Activated naive CD4-positive, alpha-beta T cell treated with anti-CD3 and anti-CD28 coated beads, Interleukin-2, amount 50 U/mL, for 24 hours (primary cell): Measurements from ENCODE around the gene SETD3.

ENCODE experiments used
- H3K27ac Mint-ChIP-seq: one replicate; pipeline ENCODE4 v1.8.0; 2021; ENCODE audit warnings: mild to moderate bottlenecking, mixed read lengths
- H3K27me3 Mint-ChIP-seq: one replicate; pipeline ENCODE4 v1.8.0; 2021; ENCODE audit warnings: mixed read lengths
- H3K36me3 Mint-ChIP-seq: one replicate; pipeline ENCODE4 v1.8.0; 2021; ENCODE audit warnings: mixed read lengths
- H3K4me1 Mint-ChIP-seq: one replicate; pipeline ENCODE4 v1.8.0; 2021; ENCODE audit warnings: mixed read lengths
- H3K4me3 Mint-ChIP-seq: one replicate; pipeline ENCODE4 v1.8.0; 2021; ENCODE audit warnings: mild to moderate bottlenecking, mixed read lengths
- H3K9me3 Mint-ChIP-seq: one replicate; pipeline ENCODE4 v1.8.0; 2021; ENCODE audit warnings: mixed read lengths

Gene SETD3

DNA sequence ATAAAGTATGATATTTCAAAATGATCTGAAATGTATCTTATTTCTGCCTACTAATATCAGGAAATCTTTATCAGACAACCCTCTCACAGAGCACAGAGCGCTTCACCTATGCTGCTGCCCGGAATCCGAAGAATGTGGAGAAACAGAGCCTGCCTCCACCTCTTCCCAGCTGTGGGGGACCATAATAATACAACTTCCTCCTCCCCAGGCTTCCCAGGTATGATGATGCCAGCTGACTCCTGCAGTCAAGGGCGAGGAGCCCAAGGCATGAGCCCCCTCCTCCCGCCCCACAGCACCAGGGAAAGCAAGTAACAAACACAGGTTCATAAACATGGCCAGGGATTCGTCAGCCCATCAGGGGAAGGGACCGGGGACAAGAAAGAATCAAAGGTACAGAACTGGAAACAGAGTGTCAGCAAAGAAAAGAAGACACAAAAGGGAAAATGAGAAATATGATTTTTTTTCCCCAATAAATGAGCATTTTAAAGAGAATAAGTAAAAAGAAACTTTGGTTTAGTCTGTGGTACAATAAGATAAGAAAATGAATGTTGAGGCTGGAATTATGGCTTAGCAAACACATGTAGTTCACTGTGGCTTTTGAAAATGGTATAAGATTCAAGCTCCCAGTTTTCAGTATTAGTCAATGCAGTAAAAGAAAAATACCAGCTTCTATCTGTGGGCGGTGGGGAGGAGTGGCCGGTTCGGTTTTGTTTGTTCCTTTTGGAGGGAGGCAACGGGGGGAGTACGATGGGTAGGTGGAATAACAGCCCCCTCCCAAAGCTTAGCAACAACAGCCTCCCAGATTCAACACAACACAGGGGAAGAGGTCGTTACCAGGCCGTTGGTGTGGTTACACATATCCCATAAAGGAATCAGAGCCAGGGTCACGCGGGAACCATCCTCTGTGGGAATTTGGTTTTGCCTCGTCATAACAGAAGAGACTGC, 68.3 kb downstream of the SETD3 start:
- peaks cover 13% of the 10 kb centered on the region for H3K36me3 Mint-ChIP-seq
- no peak overlapping the region for H3K27ac Mint-ChIP-seq
- H3K9me3 Mint-ChIP-seq, result no peaks in the 10 kb centered on the region
- peaks cover 17% of the 10 kb centered on the region for H3K4me1 Mint-ChIP-seq
- H3K4me3 Mint-ChIP-seq, result no peak overlapping the region
- no peaks in the 10 kb centered on the region for H3K27me3 Mint-ChIP-seq

GRCh38 chr14:99410019-99410418, 70.6 kb downstream of the SETD3 start:
- Mint-ChIP-seq H3K4me1 (peaks cover 9% of the 10 kb centered on the region), H3K27ac (no peak overlapping the region), H3K9me3 (no peaks in the 10 kb centered on the region), H3K27me3 (no peaks in the 10 kb centered on the region), H3K36me3 (peaks cover 17% of the 10 kb centered on the region), H3K4me3 (no peak overlapping the region)

GRCh38 chr14:99408971-99409289, 71.7 kb downstream of the SETD3 start:
- H3K4me3 Mint-ChIP-seq, result no peak overlapping the region
- H3K27ac Mint-ChIP-seq, result no peak overlapping the region
- H3K27me3 Mint-ChIP-seq, result no peaks in the 10 kb centered on the region
- peaks cover 18% of the 10 kb centered on the region for H3K36me3 Mint-ChIP-seq
- no peaks in the 10 kb centered on the region for H3K9me3 Mint-ChIP-seq
- peaks cover 10% of the 10 kb centered on the region for H3K4me1 Mint-ChIP-seq

GRCh38 chr14:99408286-99408970, 72.2 kb downstream of the SETD3 start:
- H3K27me3 Mint-ChIP-seq, result no peaks in the 10 kb centered on the region
- H3K9me3 Mint-ChIP-seq, result no peaks in the 10 kb centered on the region
- H3K4me3 Mint-ChIP-seq, result no peak overlapping the region
- peaks cover 12% of the 10 kb centered on the region for H3K4me1 Mint-ChIP-seq
- peaks cover 20% of the 10 kb centered on the region for H3K36me3 Mint-ChIP-seq
- no peak overlapping the region for H3K27ac Mint-ChIP-seq

GRCh38 chr14:99407416-99407815, 73.2 kb downstream of the SETD3 start:
- no peak overlapping the region for H3K27ac Mint-ChIP-seq
- no peak overlapping the region for H3K4me3 Mint-ChIP-seq
- no peaks in the 10 kb centered on the region for H3K27me3 Mint-ChIP-seq
- H3K36me3 Mint-ChIP-seq, result peaks cover 21% of the 10 kb centered on the region
- H3K4me1 Mint-ChIP-seq, result peaks cover 11% of the 10 kb centered on the region
- no peaks in the 10 kb centered on the region for H3K9me3 Mint-ChIP-seq

GRCh38 chr14:99402950-99403349, 77.7 kb downstream of the SETD3 start:
- no peaks in the 10 kb centered on the region for H3K9me3 Mint-ChIP-seq
- no peak overlapping the region for H3K4me3 Mint-ChIP-seq
- H3K36me3 Mint-ChIP-seq, result peaks cover 25% of the 10 kb centered on the region
- H3K27me3 Mint-ChIP-seq, result no peaks in the 10 kb centered on the region
- peaks cover 16% of the 10 kb centered on the region for H3K4me1 Mint-ChIP-seq
- peak overlapping the region; percentile 23 for H3K27ac Mint-ChIP-seq

- H3K36me3 Mint-ChIP-seq, result peaks cover 21% of the 10 kb centered on the region
- peaks cover 16% of the 10 kb centered on the region for H3K4me1 Mint-ChIP-seq
- H3K27ac Mint-ChIP-seq, result no peak overlapping the region
- no peaks in the 10 kb centered on the region for H3K9me3 Mint-ChIP-seq
- H3K4me3 Mint-ChIP-seq, result no peak overlapping the region
- H3K27me3 Mint-ChIP-seq, result no peaks in the 10 kb centered on the region
Measured at GRCh38 chr14:99402285-99402648, 78.4 kb downstream of the SETD3 start.

DNA sequence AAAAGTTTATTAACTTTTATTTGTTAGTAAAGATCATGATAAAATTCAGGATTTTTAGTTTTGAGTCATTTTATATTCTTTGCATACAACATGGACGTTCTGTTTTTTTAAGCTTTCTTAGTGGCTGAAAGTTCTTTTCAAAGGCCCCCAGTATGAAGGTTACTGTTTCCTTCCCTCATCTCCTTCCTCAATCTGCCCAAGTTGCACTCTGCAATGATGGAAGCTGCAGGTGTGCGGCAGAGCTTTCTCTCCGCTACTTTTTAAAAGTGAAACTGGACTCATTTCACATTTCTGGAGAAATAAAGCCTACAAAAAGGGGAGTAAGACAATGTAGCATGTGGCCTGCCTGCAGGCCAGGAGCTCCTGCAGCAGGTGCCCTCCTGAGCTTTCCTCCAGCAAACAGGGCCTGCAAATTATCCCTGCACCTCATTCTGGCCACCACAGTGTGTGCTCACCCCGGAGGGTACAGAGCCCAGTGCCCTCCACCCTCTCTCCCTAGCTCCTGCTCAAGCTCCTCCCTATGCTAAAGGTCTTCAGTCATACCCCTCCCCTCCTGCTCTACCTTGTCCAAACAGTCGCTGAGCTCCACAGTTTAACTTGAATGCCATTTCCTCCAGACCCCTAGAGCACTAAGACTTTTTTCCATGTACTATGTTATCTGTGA, 78.9 kb downstream of the SETD3 start:
- no peak overlapping the region for H3K4me3 Mint-ChIP-seq
- H3K27me3 Mint-ChIP-seq, result no peaks in the 10 kb centered on the region
- no peaks in the 10 kb centered on the region for H3K9me3 Mint-ChIP-seq
- H3K36me3 Mint-ChIP-seq, result peaks cover 21% of the 10 kb centered on the region
- no peak overlapping the region for H3K27ac Mint-ChIP-seq
- H3K4me1 Mint-ChIP-seq, result peaks cover 16% of the 10 kb centered on the region

GRCh38 chr14:99401211-99401610, 79.4 kb downstream of the SETD3 start:
- no peak overlapping the region for H3K27ac Mint-ChIP-seq
- peaks cover 18% of the 10 kb centered on the region for H3K36me3 Mint-ChIP-seq
- H3K27me3 Mint-ChIP-seq, result no peaks in the 10 kb centered on the region
- no peaks in the 10 kb centered on the region for H3K9me3 Mint-ChIP-seq
- no peak overlapping the region for H3K4me3 Mint-ChIP-seq
- H3K4me1 Mint-ChIP-seq, result peaks cover 16% of the 10 kb centered on the region

- Mint-ChIP-seq H3K4me1 (peaks cover 21% of the 10 kb centered on the region), H3K4me3 (no peak overlapping the region), H3K9me3 (no peaks in the 10 kb centered on the region), H3K36me3 (peaks cover 12% of the 10 kb centered on the region), H3K27ac (no peak overlapping the region), H3K27me3 (no peaks in the 10 kb centered on the region)
Measured at GRCh38 chr14:99397698-99398097, 83.0 kb downstream of the SETD3 start.

DNA sequence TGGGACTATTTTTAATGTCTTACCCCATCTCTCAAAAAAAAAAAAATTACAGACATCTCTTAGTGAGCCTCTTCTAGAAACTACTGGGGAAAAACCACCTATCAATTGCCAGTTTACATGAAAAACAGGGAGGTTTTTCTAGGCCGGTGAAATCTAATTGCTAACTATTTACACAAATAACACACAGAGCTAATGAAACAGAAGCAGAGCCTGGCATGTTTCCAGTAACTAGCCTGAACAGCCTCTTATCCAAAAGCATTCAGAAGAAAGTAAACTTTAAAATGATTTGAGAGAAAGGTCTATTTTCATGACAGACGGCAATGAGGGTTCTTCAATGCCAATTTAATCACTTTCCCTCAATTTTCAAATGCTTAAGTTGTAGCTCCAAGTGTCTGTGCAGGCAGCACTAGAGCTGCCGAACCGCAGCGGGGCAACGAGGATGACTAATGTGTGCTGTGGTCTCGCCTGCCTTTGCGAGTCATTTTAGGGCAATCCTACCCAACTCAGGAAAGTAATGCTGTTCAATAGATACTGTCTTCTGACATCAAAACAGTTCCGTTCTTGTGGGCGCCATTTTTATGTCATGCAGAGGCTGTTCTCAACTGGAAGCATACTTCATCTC, 84.6 kb downstream of the SETD3 start:
- H3K27me3 Mint-ChIP-seq, result no peaks in the 10 kb centered on the region
- peaks cover 11% of the 10 kb centered on the region for H3K36me3 Mint-ChIP-seq
- H3K4me1 Mint-ChIP-seq, result peaks cover 9% of the 10 kb centered on the region
- no peak overlapping the region for H3K4me3 Mint-ChIP-seq
- H3K27ac Mint-ChIP-seq, result no peak overlapping the region
- no peaks in the 10 kb centered on the region for H3K9me3 Mint-ChIP-seq

DNA sequence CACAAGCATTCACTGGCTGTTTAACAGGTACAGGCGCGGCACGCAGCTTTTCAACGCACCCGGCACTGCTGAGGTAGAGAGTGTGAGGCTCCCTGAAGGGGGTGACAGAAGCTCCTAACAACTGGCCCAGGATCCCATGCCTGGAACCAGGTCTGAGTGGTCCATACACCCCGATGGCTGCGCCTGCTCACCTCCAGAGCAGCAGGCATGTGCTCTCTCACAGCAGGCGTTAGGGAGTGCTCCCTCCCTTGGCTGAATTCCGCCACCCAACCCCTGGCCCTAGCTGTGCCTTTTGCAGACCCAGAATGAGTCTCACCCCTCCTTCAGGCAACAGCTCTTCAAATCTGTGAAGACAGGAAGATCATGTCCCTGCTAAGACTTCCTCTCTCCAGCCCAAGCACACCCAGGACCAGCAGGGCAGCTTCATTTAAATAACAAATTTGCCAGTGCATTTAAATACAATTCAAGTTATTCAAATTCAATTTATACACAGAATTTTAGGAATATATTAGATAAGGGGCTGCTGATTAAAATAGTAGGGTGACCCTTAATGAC, 86.0 kb downstream of the SETD3 start:
- no peak overlapping the region for H3K4me3 Mint-ChIP-seq
- H3K9me3 Mint-ChIP-seq, result no peaks in the 10 kb centered on the region
- H3K27me3 Mint-ChIP-seq, result no peaks in the 10 kb centered on the region
- peaks cover 9% of the 10 kb centered on the region for H3K36me3 Mint-ChIP-seq
- H3K27ac Mint-ChIP-seq, result no peak overlapping the region
- H3K4me1 Mint-ChIP-seq, result peaks cover 9% of the 10 kb centered on the region

DNA sequence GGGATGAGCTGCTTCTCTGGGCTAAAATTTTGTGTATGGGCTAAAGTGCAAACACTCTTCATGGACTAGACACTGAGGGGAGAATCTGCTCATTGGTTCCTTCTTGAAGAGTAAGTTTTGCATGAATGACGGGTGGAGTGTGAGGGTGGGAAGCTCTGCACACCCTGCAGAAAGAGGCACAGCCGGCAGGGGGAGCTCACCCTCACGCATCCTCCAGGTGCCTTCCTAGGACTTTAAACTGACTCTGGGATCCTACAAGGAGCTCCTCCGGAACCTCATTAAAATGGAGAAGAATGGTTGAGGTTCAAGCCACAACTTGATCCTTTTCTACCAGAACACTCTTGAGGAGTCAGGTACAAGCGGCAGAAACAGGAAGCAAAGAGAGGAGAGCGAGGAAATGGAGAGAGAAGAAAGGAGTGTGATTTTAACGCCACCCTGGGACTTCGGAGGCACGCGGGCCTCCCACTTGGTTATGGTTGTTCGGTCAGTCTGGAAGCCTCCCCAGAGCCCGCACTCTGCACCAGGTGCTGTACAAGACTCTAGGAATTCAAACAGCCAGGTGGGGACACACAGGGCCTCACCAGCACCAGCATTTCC, 87.5 kb downstream of the SETD3 start:
- Mint-ChIP-seq H3K4me3 (no peak overlapping the region), H3K36me3 (peaks cover 1% of the 10 kb centered on the region), H3K9me3 (no peaks in the 10 kb centered on the region), H3K27ac (peak overlapping the region; percentile 62), H3K4me1 (peaks cover 13% of the 10 kb centered on the region), H3K27me3 (no peaks in the 10 kb centered on the region)

DNA sequence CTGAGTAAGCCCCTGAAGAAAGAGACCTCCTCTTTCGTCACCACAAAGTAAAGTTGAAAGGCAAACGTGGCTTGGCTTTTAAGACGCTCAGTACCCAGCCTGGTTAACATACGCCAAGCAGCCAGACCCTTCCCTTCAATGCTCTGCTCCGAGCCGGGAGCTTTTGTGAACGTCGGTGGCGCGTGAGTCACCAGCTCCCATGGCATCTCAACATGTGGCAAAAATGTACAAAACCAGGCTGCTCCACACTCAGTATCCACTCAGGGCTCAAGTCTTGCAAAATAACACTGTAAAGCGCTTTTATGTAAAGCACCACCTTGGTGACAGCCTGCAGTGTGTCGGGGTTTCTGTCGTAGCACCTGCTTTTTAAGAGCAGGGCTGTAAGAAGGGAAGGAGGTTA, 89.0 kb downstream of the SETD3 start:
- no peaks in the 10 kb centered on the region for H3K36me3 Mint-ChIP-seq
- no peak overlapping the region for H3K4me3 Mint-ChIP-seq
- H3K27ac Mint-ChIP-seq, result no peak overlapping the region
- no peaks in the 10 kb centered on the region for H3K9me3 Mint-ChIP-seq
- H3K27me3 Mint-ChIP-seq, result no peaks in the 10 kb centered on the region
- peaks cover 28% of the 10 kb centered on the region for H3K4me1 Mint-ChIP-seq

GRCh38 chr14:99389174-99389826, 91.4 kb downstream of the SETD3 start:
- peaks cover 3% of the 10 kb centered on the region for H3K27me3 Mint-ChIP-seq
- no peak overlapping the region for H3K4me3 Mint-ChIP-seq
- no peaks in the 10 kb centered on the region for H3K36me3 Mint-ChIP-seq
- peaks cover 26% of the 10 kb centered on the region for H3K4me1 Mint-ChIP-seq
- no peak overlapping the region for H3K27ac Mint-ChIP-seq
- no peaks in the 10 kb centered on the region for H3K9me3 Mint-ChIP-seq
